GM18867 (cell line): Measurements from ENCODE around the gene INPP5D.
A peak's percentile ranks its signal among the peaks of the same experiment; 100 is the strongest.
"Not testable (repeated sequence)": the region's sequence is repeated elsewhere in the genome, so short reads cannot be mapped to it uniquely, and the experiment has no call there.

Source experiments
- ATAC-seq: cut with Tn5 transposase; IDR thresholded peaks from one replicate; pipeline ENCODE4 v1.9.1; 2021; ENCODE audit warnings: mild to moderate bottlenecking, moderate library complexity; ENCODE audit not compliant: unreplicated experiment

Gene INPP5D

GRCh38 chr2:233051241-233052149 is 8.6 kb upstream of the INPP5D start:
- ATAC-seq = no peak

- not testable (repeated sequence) for ATAC-seq
These were observed 7.6 kb upstream of the INPP5D start for GRCh38 chr2:233052517-233052916.

- no peak for ATAC-seq
These were observed 6.0 kb upstream of the INPP5D start for GRCh38 chr2:233053928-233054784.

GRCh38 chr2:233055362-233055761 is 4.8 kb upstream of the INPP5D start:
- ATAC-seq = no peak

GRCh38 chr2:233056961-233057605 is 3.1 kb upstream of the INPP5D start:
- ATAC-seq = no peak

GRCh38 chr2:233058717-233059546 is 1.2 kb upstream of the INPP5D start:
- ATAC-seq = no peak

GRCh38 chr2:233059547-233059796 is 670 bp upstream of the INPP5D start:
- ATAC-seq = no peak

GRCh38 chr2:233060501-233060979 is 398 bp downstream of the INPP5D start:
- no peak for ATAC-seq

- peak; percentile 22 for ATAC-seq
These were observed 943 bp downstream of the INPP5D start for GRCh38 chr2:233060980-233061590.

GRCh38 chr2:233061591-233062450 is 1.7 kb downstream of the INPP5D start:
- ATAC-seq = peak; percentile 31

- no peak for ATAC-seq
These were observed 2.3 kb downstream of the INPP5D start for GRCh38 chr2:233062451-233062850.

- no peak for ATAC-seq
These were observed 2.8 kb downstream of the INPP5D start for GRCh38 chr2:233062946-233063268.

GRCh38 chr2:233063269-233063975 is 3.3 kb downstream of the INPP5D start:
- peak; percentile 49 for ATAC-seq

GRCh38 chr2:233063976-233064411 is 3.9 kb downstream of the INPP5D start:
- ATAC-seq = no peak

- ATAC-seq = no peak
These were observed 4.5 kb downstream of the INPP5D start for GRCh38 chr2:233064530-233065199.

- not testable (repeated sequence) for ATAC-seq
These were observed 5.1 kb downstream of the INPP5D start for GRCh38 chr2:233065200-233065589.

- no peak for ATAC-seq
These were observed 5.9 kb downstream of the INPP5D start for GRCh38 chr2:233065954-233066470.
